IMR-90 (cell line): ENCODE data around the gene GPR183. TPM values are rescaled to one million over a fixed set of nuclear protein-coding genes. Genes with fewer than 3 reads are reported as not detected.

ENCODE experiments used
- ATAC-seq: fragments of 200-7000 bp; cut with Tn5 transposase; 2 replicates; pipeline ENCODE4 v1.9.1; 2020; ENCODE audit warnings: low read depth, mild to moderate bottlenecking, moderate library complexity
- BruUV-seq: library from RNA; stranded (reverse); fragments of 400-500 nt; replicated peaks from 2 replicates; lab custom pipeline; 2021; lab: Mats Ljungman, UMichigan
- CTCF ChIA-PET: fragments of 300-600 bp; formaldehyde crosslinking; extraction: SDS; loops from one replicate; lab custom pipeline; 2021; ENCODE audit warnings: antibody characterized with exemption; lab: Yijun Ruan, JAX
- POLR2A ChIA-PET: fragments of 300-600 bp; sonication (Branson Sonifier 250); formaldehyde crosslinking; loops from one replicate; lab custom pipeline; 2022; ENCODE audit warnings: antibody characterized with exemption; ENCODE audit not compliant: unreplicated experiment; lab: Charles Lee
- DNase-seq: peaks from one replicate; pipeline ENCODE4 v3.0.0; 2013
- H2AFZ ChIP-seq: replicated peaks from 2 replicates; pipeline ENCODE3; 2013; ENCODE audit warnings: low read length, mild to moderate bottlenecking; ENCODE audit not compliant: poor library complexity
- H2AK5ac ChIP-seq: 2 replicates; pipeline ENCODE4 v1.6.1; 2013; ENCODE audit warnings: low read depth, low read length, inconsistent platforms
- H2AK9ac ChIP-seq: replicated peaks from 2 replicates; pipeline ENCODE3; 2013; ENCODE audit warnings: mild to moderate bottlenecking, low read depth, low read length, moderate library complexity; ENCODE audit not compliant: poor library complexity
- H2BK120ac ChIP-seq: 2 replicates; pipeline ENCODE4 v1.6.1; 2013; ENCODE audit warnings: low read depth, low read length, inconsistent platforms
- H2BK15ac ChIP-seq: 3 replicates; pipeline ENCODE4 v1.6.1; 2013; ENCODE audit warnings: low read depth, low read length, inconsistent platforms
- H2BK20ac ChIP-seq: 2 replicates; pipeline ENCODE4 v1.6.1; 2013; ENCODE audit warnings: low read depth, mild to moderate bottlenecking, inconsistent platforms, low read length, moderate library complexity
- H2BK5ac ChIP-seq: 2 replicates; pipeline ENCODE4 v1.6.1; 2013; ENCODE audit warnings: mild to moderate bottlenecking, low read depth, low read length, inconsistent platforms; ENCODE audit not compliant: poor library complexity, severe bottlenecking
- H3K14ac ChIP-seq: replicated peaks from 2 replicates; pipeline ENCODE4 v1.6.1; 2013; ENCODE audit warnings: low read depth, low read length, inconsistent platforms
- H3K18ac ChIP-seq: 2 replicates; pipeline ENCODE4 v1.6.1; 2013; ENCODE audit warnings: low read depth, low read length, control low read depth
- H3K23ac ChIP-seq: 2 replicates; pipeline ENCODE4 v1.6.1; 2013; ENCODE audit warnings: low read depth, low read length, inconsistent platforms
- H3K27ac ChIP-seq: 2 replicates; pipeline ENCODE4 v1.5.1; 2013; ENCODE audit warnings: mild to moderate bottlenecking, control low read depth, low read length; ENCODE audit not compliant: insufficient read depth
- H3K27me3 ChIP-seq: 2 replicates; pipeline ENCODE4 v1.6.1; 2013; ENCODE audit warnings: low read length; ENCODE audit not compliant: control insufficient read depth, insufficient read depth
- H3K36me3 ChIP-seq: 2 replicates; pipeline ENCODE4 v1.6.1; 2013; ENCODE audit warnings: low read length, mixed read lengths; ENCODE audit not compliant: control insufficient read depth, insufficient read depth
- H3K4ac ChIP-seq: 2 replicates; pipeline ENCODE4 v1.6.1; 2013; ENCODE audit warnings: low read depth, low read length, inconsistent platforms
- H3K4me1 ChIP-seq: 2 replicates; pipeline ENCODE4 v1.6.1; 2013; ENCODE audit warnings: low read length, mixed read lengths; ENCODE audit not compliant: control insufficient read depth, insufficient read depth
- H3K4me2 ChIP-seq: 2 replicates; pipeline ENCODE4 v1.6.1; 2013; ENCODE audit warnings: low read depth, mild to moderate bottlenecking, control low read depth, low read length, moderate library complexity
- H3K4me3 ChIP-seq: 2 replicates; pipeline ENCODE4 v1.5.1; 2013; ENCODE audit warnings: low read depth, mild to moderate bottlenecking, control low read depth, low read length, moderate library complexity; ENCODE audit not compliant: insufficient read depth
- H3K56ac ChIP-seq: 2 replicates; pipeline ENCODE4 v1.6.1; 2013; ENCODE audit warnings: low read length, inconsistent platforms; ENCODE audit not compliant: insufficient read depth; ENCODE audit errors: extremely low read depth
- H3K79me1 ChIP-seq, 2 experiments: 2 replicates each; pipeline ENCODE4 v1.6.1; 2013; ENCODE audit warnings: low read length in 2 of 2, inconsistent platforms in 1 of 2, low read depth in 1 of 2
- H3K9ac ChIP-seq: 2 replicates; pipeline ENCODE4 v1.6.1; 2013; ENCODE audit warnings: low read depth, low read length, control low read depth
- H3K9me1 ChIP-seq: 2 replicates; pipeline ENCODE4 v1.6.1; 2013; ENCODE audit warnings: low read length, inconsistent platforms; ENCODE audit not compliant: insufficient read depth
- H3K9me3 ChIP-seq: 2 replicates; pipeline ENCODE4 v1.6.1; 2013; ENCODE audit warnings: low read length; ENCODE audit not compliant: control insufficient read depth, insufficient read depth
- H4K20me1 ChIP-seq: 2 replicates; pipeline ENCODE4 v1.6.1; 2013; ENCODE audit warnings: low read length, inconsistent platforms; ENCODE audit not compliant: insufficient read depth
- H4K5ac ChIP-seq: 2 replicates; pipeline ENCODE4 v1.6.1; 2013; ENCODE audit warnings: mild to moderate bottlenecking, low read depth, low read length, control low read depth
- H4K8ac ChIP-seq, 2 experiments: 2 replicates each; pipeline ENCODE4 v1.6.1; 2013; ENCODE audit warnings: low read depth in 2 of 2, low read length in 2 of 2, control low read depth in 1 of 2, inconsistent platforms in 1 of 2
- H4K91ac ChIP-seq: 2 replicates; pipeline ENCODE4 v1.6.1; 2013; ENCODE audit warnings: low read depth, low read length, inconsistent platforms; ENCODE audit not compliant: insufficient read depth
- BHLHE40 ChIP-seq: fragments of 150-350 bp; IDR thresholded peaks from 2 replicates; pipeline ENCODE4 v1.6.1; 2016; ENCODE audit warnings: mild to moderate bottlenecking, low read depth, low read length
- CHD1 ChIP-seq: IDR thresholded peaks from 2 replicates; pipeline ENCODE4 v1.6.1; 2012; ENCODE audit warnings: low read depth, low read length, improper control_type of control experiment
- MXI1 ChIP-seq: IDR thresholded peaks from 2 replicates; pipeline ENCODE4 v1.6.1; 2012; ENCODE audit warnings: low read depth, mild to moderate bottlenecking, low read length, moderate library complexity, borderline replicate concordance
- NFE2L2 ChIP-seq: fragments of 150-350 bp; IDR thresholded peaks from 2 replicates; pipeline ENCODE4 v1.6.1; 2016; ENCODE audit warnings: low read depth, mild to moderate bottlenecking, low read length
- POLR2A ChIP-seq: IDR thresholded peaks from 2 replicates; pipeline ENCODE4 v1.6.1; 2012; ENCODE audit warnings: mild to moderate bottlenecking, low read depth, low read length
- RAD21 ChIP-seq: IDR thresholded peaks from 2 replicates; pipeline ENCODE4 v1.6.1; 2012; ENCODE audit warnings: low read length, improper control_type of control experiment
- RCOR1 ChIP-seq: IDR thresholded peaks from 2 replicates; pipeline ENCODE4 v1.6.1; 2012; ENCODE audit warnings: mild to moderate bottlenecking, low read length, improper control_type of control experiment; ENCODE audit not compliant: insufficient replicate concordance
- RFX5 ChIP-seq: IDR thresholded peaks from 2 replicates; pipeline ENCODE4 v1.8.0; 2012; ENCODE audit warnings: low read depth, mild to moderate bottlenecking, low read length, moderate library complexity
- SMC3 ChIP-seq: fragments of 150-350 bp; IDR thresholded peaks from 2 replicates; pipeline ENCODE4 v1.6.1; 2016; ENCODE audit warnings: low read depth, mild to moderate bottlenecking, antibody characterized with exemption, low read length, moderate library complexity
- USF2 ChIP-seq: fragments of 150-350 bp; IDR thresholded peaks from 2 replicates; pipeline ENCODE4 v1.6.1; 2017; ENCODE audit warnings: mild to moderate bottlenecking, antibody characterized with exemption, low read length, low read depth
- WGBS, 2 experiments: methylation state at CpG; one replicate each; pipeline versions ENCODE4 v1.1.5 to v1.1.7; 2013; ENCODE audit warnings: missing lambda C conversion rate in 2 of 2; ENCODE audit not compliant: insufficient read length in 1 of 2; ENCODE audit errors: extremely low coverage in 2 of 2; 5-methylcytosine and 5-hydroxymethylcytosine counted together
- dilution Hi-C: fragments of 300-500 bp; cut with HindIII; formaldehyde crosslinking; loops from one replicate; pipeline ENCODE4 v1.14.3; 2018; ENCODE audit warnings: low sequenced_read_pairs; ENCODE audit not compliant: unreplicated experiment
- in situ Hi-C: fragments of 300-500 bp; cut with MboI; formaldehyde crosslinking; loops from 3 replicates; pipeline ENCODE4 v1.14.3; 2019; ENCODE audit warnings: low sequenced_read_pairs, inconsistent platforms, mixed read lengths
- intact Hi-C: fragments of 100-400 bp; cut with micrococcal nuclease; formaldehyde crosslinking; loops from 2 replicates; pipeline ENCODE4 v1.10.0; 2022
- polyA plus RNA-seq, 3 experiments: library from polyadenylated mRNA; depleted of rRNA; stranded (reverse); fragments of >200 nt; gene quantifications; 2 replicates each; pipeline ENCODE4 v1.2.3, GENCODE V29; 2012; ENCODE audit warnings: low replicate concordance in 1 of 3
- total RNA-seq: library from RNA; depleted of rRNA; stranded (reverse); fragments of >200 nt; gene quantifications from 2 replicates; pipeline ENCODE4 v1.2.3, GENCODE V29; 2012

Gene GPR183
- total and polyA plus RNA-seq, 2 of the 4 experiments (the other 2 are of a cell fraction) = 0.18 to 0.31 TPM

- ChIA-PET POLR2A (no interaction called here), CTCF (interaction anchor here (1.1 kb wide), 1 partner anchor 38 kb away, joined by 3 read pairs; no protein-coding TSS in a partner anchor)
- H4K91ac ChIP-seq = no peak overlapping the region
- H3K4me2 ChIP-seq = no peak overlapping the region
- H3K9ac ChIP-seq = no peak overlapping the region
- no peak overlapping the region for H3K23ac ChIP-seq
- peaks cover 5 to 11% of the 10 kb centered on the region in 2 experiments; a peak in 3 of 4 replicates for H3K79me1 ChIP-seq
- no peaks in the 10 kb centered on the region for H3K9me3 ChIP-seq
- dilution Hi-C loops (no loop called here), in situ Hi-C loops (no loop called here), intact Hi-C loops (no loop called here)
- H2BK5ac ChIP-seq = no peak overlapping the region
- H3K4ac ChIP-seq = no peak overlapping the region
- no peak for DNase-seq
- H2AK5ac ChIP-seq = no peak overlapping the region
- H3K18ac ChIP-seq = no peak overlapping the region
- no peak overlapping the region for H2AFZ ChIP-seq
- H4K20me1 ChIP-seq = peaks cover 7% of the 10 kb centered on the region
- BruUV-seq = no TSS peak
- no peak for ATAC-seq
- no peak overlapping the region for H3K27ac ChIP-seq
- no peak overlapping the region for H2BK120ac ChIP-seq
- peaks cover 9% of the 10 kb centered on the region; the same call in 1 of the 2 replicates for H3K9me1 ChIP-seq
- H4K8ac ChIP-seq = no peak overlapping the region
- H3K4me3 ChIP-seq = no peak overlapping the region
- no peak overlapping the region; the same call in 2 of the 3 replicates for H2BK15ac ChIP-seq
- H3K56ac ChIP-seq = no peak overlapping the region
- H2BK20ac ChIP-seq = no peak overlapping the region
- no peak overlapping the region for H2AK9ac ChIP-seq
- H3K14ac ChIP-seq = no peak overlapping the region
- no peak overlapping the region for H4K5ac ChIP-seq
- H3K4me1 ChIP-seq = peaks cover 3% of the 10 kb centered on the region; the same call in 1 of the 2 replicates
- WGBS, 2 experiments = no CpG with 5 or more reads among the region's 4 CpGs
- peaks cover 2% of the 10 kb centered on the region; the same call in 1 of the 2 replicates for H3K36me3 ChIP-seq
- H3K27me3 ChIP-seq = no peaks in the 10 kb centered on the region
- TF ChIP-seq POLR2A (no peak), BHLHE40 (no peak), SMC3 (no peak), CHD1 (no peak), RCOR1 (no peak), NFE2L2 (no peak), MXI1 (no peak), RFX5 (no peak), USF2 (no peak), RAD21 (no peak)
Measured at GRCh38 chr13:99304541-99304940, 2.7 kb downstream of the GPR183 start.
